H54 (cell line): ENCODE data around the gene CACHD1.
A peak's percentile ranks its signal among the peaks of the same experiment; 100 is the strongest.

Experiments used
- DNase-seq: peaks from one replicate; pipeline ENCODE4 v3.0.0; 2011; ENCODE audit warnings: low spot score, mixed read lengths; ENCODE audit not compliant: insufficient read length
- FAIRE-seq: peaks from 3 replicates; lab custom pipeline; 2011; peaks lifted over from hg19 to GRCh38; lab: Jason Lieb, UNC
- POLR2A ChIP-seq: IDR thresholded peaks from 2 replicates; pipeline ENCODE4 v1.6.1; 2011; ENCODE audit warnings: low read depth, mild to moderate bottlenecking, low read length

The CACHD1 gene

GRCh38 chr1:64459743-64460142, 10.2 kb upstream of the CACHD1 start:
- DNase-seq (no peak), FAIRE-seq (no peak)
- TF ChIP-seq POLR2A: no peak

GRCh38 chr1:64466033-64466432, 3.9 kb upstream of the CACHD1 start:
- no peak for TF ChIP-seq POLR2A
- no peak for DNase-seq
- no peak for FAIRE-seq

GRCh38 chr1:64469116-64469976, 583 bp upstream of the CACHD1 start:
- DNase-seq: peak; percentile 32
- FAIRE-seq: peak; percentile 30
- no peak for TF ChIP-seq POLR2A

GRCh38 chr1:64470665-64471217, 812 bp downstream of the CACHD1 start:
- TF ChIP-seq POLR2A: no peak
- DNase-seq (peak; percentile 39), FAIRE-seq (no peak)

GRCh38 chr1:64471218-64472039, 1.5 kb downstream of the CACHD1 start:
- DNase-seq (peak; percentile 28), FAIRE-seq (no peak)
- TF ChIP-seq POLR2A: no peak

GRCh38 chr1:64472040-64472376, 2.1 kb downstream of the CACHD1 start:
- TF ChIP-seq POLR2A: no peak
- DNase-seq: no peak
- FAIRE-seq: no peak

- TF ChIP-seq POLR2A: no peak
- DNase-seq (no peak), FAIRE-seq (no peak)
Measured at GRCh38 chr1:64472805-64473204, 2.9 kb downstream of the CACHD1 start.

- DNase-seq: no peak
- no peak for TF ChIP-seq POLR2A
- no peak for FAIRE-seq
Measured at GRCh38 chr1:64473367-64473766, 3.4 kb downstream of the CACHD1 start.

- TF ChIP-seq POLR2A: no peak
- FAIRE-seq (no peak), DNase-seq (no peak)
Measured at GRCh38 chr1:64474133-64474532, 4.2 kb downstream of the CACHD1 start.

GRCh38 chr1:64474665-64475439, 4.9 kb downstream of the CACHD1 start:
- TF ChIP-seq POLR2A: no peak
- DNase-seq (no peak), FAIRE-seq (no peak)

GRCh38 chr1:64476251-64476952, 6.5 kb downstream of the CACHD1 start:
- no peak for DNase-seq
- peak; percentile 92 for FAIRE-seq
- TF ChIP-seq POLR2A: no peak

GRCh38 chr1:64478594-64479470, 8.9 kb downstream of the CACHD1 start:
- no peak for FAIRE-seq
- no peak for TF ChIP-seq POLR2A
- DNase-seq: no peak

- TF ChIP-seq POLR2A: no peak
- FAIRE-seq (no peak), DNase-seq (no peak)
Measured at GRCh38 chr1:64479874-64480273, 9.9 kb downstream of the CACHD1 start.
